ENCODE results near the gene EREG. TPM values are rescaled to one million over a fixed set of nuclear protein-coding genes. Genes with fewer than 3 reads are reported as not detected.

Gene EREG
- total RNA-seq, 1 experiment from 2014 or later: not detected

DNA sequence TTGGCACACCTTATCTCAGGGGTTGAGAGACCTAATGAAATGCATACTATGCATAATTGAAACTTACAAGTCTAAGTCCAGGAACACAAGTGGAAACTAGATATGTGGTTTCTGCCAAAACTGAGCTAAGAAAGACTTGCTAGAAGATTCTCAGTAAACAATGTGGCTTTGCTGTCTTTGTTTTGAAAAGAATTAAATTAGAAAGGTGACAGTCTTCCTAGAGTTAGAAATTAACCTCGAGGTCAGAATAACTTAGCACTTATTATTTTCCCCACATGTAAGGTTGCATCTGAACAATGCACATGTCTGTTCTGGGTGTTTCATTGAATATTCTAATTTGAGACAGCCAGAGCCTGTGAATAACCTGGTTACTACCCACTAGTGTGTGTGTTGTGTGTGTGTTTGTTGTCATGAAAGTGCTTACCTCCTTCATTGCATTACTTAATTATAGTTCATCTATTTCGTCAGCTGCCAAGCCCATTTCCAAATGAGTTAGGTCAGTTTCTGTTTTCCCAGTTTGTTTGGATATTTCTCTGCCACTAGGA lies 1.5 kb downstream of the EREG start:
- Histone ChIP-seq H3K27me3 (ENCODE audit: insufficient read depth, low read length) (0 out of 2 replicates have a peak, but pooled peaks cover 2% of the 10 kb centered on the region), H3T11ph (ENCODE audit: low read length) (no peak overlapping the region), H4K20me1 (ENCODE audit: control insufficient read depth, insufficient read depth, insufficient read length) (no peaks in the 10 kb centered on the region), H3K18ac (ENCODE audit: insufficient read length, low read depth, low read length) (no peak overlapping the region), H3K79me1 (ENCODE audit: insufficient read depth, low read depth, low read length, poor library complexity, severe bottlenecking) (no peaks in the 10 kb centered on the region), H3K23ac (ENCODE audit: insufficient read length, low read depth, low read length) (no peak overlapping the region), H3K9me3 (ENCODE audit: control insufficient read depth, low read depth, low read length) (no peaks in the 10 kb centered on the region), H2AK5ac (ENCODE audit: insufficient read length, low read length) (no peak overlapping the region), H3K4me1 (ENCODE audit: insufficient read depth, low read length) (no peaks in the 10 kb centered on the region), H3K4ac (ENCODE audit: low read depth, low read length) (no peak overlapping the region), H2BK15ac (ENCODE audit: low read depth, low read length) (no peak overlapping the region), H4K91ac (ENCODE audit: insufficient read length, low read depth, low read length) (no peak overlapping the region), H3K14ac (ENCODE audit: insufficient read depth, low read length) (no peak overlapping the region), H3K79me2 (ENCODE audit: insufficient read depth, low read length) (no peaks in the 10 kb centered on the region), H3K56ac (ENCODE audit: insufficient read length, low read depth, low read length) (no peak overlapping the region), H2BK20ac (ENCODE audit: low read depth, low read length, poor library complexity, severe bottlenecking) (no peak overlapping the region), H3K27ac (ENCODE audit: insufficient read length, low read depth, low read length) (no peak overlapping the region), H4K8ac (replicated peaks; ENCODE audit: insufficient read length, low read depth, low read length) (no peak overlapping the region), H3K23me2 (ENCODE audit: insufficient read length, low read depth, low read length, poor library complexity, severe bottlenecking) (peaks cover 8% of the 10 kb centered on the region), H2BK120ac (ENCODE audit: low read depth, low read length, poor library complexity, severe bottlenecking) (no peak overlapping the region), H2AFZ (ENCODE audit: low read length) (no peak overlapping the region), H3K4me2 (ENCODE audit: insufficient read depth, insufficient read length, low read length) (no peak overlapping the region), H2BK12ac (ENCODE audit: insufficient read length, low read depth, low read length) (no peak overlapping the region), H2BK5ac (ENCODE audit: insufficient read length, low read length) (no peak overlapping the region), H3K9ac (ENCODE audit: extremely low read depth, insufficient read length, low read length) (no peak overlapping the region), H4K5ac (ENCODE audit: insufficient read length, low read depth, low read length) (no peak overlapping the region)
- no peak for DNase-seq
- Mint-ChIP-seq H3K36me3 (ENCODE audit: insufficient read depth in 1 of 3, low read depth in 3 of 3) (no peaks in the 10 kb centered on the region), H3K27ac (no peak overlapping the region), H3K27me3 (ENCODE audit: low read depth) (peaks cover 26% of the 10 kb centered on the region), H3K4me1 (peaks cover 10 to 11% of the 10 kb centered on the region in 2 experiments), H3K4me3 (no peak overlapping the region), H3K9me3 (no peaks in the 10 kb centered on the region; a peak in 1 of 5 replicates)
- TF ChIP-seq, protein P1, sequence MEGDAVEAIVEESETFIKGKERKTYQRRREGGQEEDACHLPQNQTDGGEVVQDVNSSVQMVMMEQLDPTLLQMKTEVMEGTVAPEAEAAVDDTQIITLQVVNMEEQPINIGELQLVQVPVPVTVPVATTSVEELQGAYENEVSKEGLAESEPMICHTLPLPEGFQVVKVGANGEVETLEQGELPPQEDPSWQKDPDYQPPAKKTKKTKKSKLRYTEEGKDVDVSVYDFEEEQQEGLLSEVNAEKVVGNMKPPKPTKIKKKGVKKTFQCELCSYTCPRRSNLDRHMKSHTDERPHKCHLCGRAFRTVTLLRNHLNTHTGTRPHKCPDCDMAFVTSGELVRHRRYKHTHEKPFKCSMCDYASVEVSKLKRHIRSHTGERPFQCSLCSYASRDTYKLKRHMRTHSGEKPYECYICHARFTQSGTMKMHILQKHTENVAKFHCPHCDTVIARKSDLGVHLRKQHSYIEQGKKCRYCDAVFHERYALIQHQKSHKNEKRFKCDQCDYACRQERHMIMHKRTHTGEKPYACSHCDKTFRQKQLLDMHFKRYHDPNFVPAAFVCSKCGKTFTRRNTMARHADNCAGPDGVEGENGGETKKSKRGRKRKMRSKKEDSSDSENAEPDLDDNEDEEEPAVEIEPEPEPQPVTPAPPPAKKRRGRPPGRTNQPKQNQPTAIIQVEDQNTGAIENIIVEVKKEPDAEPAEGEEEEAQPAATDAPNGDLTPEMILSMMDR (conservative IDR thresholded peaks at IDR 0.05): no peak
- no CpG with 5 or more reads among the region's 2 CpGs for WGBS (ENCODE audit: extremely low coverage, insufficient read length, low lambda C conversion rate)
